GM12873 (cell line): ENCODE measurements around the gene OPTN.

Source experiments
- CTCF ChIP-seq: IDR thresholded peaks from 2 replicates; pipeline ENCODE4 v1.5.1; 2012; ENCODE audit warnings: low read depth, mild to moderate bottlenecking, moderate library complexity, low read length, control low read depth; ENCODE audit not compliant: insufficient read depth; ENCODE audit errors: missing control alignments

The OPTN gene

GRCh38 chr10:13080643-13081042, 19.3 kb upstream of the OPTN start:
- no peak for TF ChIP-seq CTCF

GRCh38 chr10:13086056-13086455, 13.9 kb upstream of the OPTN start:
- no peak for TF ChIP-seq CTCF

DNA sequence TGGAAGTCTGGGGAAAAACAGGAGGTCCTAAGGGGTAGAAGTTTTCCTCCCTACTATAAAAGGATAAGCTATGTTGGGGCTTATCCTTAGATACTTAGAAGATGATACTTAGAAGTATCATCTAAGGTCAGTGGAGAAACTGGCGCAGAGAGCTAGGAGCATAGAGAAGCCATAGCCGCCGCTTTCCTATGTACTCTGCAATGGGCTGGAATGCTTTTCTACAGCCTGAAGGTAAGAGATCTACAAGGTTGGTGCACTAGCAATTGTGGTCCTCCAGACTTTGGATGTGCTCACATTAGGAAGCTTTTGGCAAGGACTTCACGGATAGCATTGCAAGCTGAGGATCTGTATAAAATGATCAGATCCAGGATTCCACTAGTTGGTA, 12.4 kb upstream of the OPTN start:
- TF ChIP-seq CTCF: no peak

- no peak for TF ChIP-seq CTCF
These were observed 11.9 kb upstream of the OPTN start for GRCh38 chr10:13087986-13088618.

- no peak for TF ChIP-seq CTCF
These were observed 10.6 kb upstream of the OPTN start for GRCh38 chr10:13089345-13089744.

GRCh38 chr10:13090289-13090688, 9.7 kb upstream of the OPTN start:
- no peak for TF ChIP-seq CTCF

GRCh38 chr10:13091801-13092200, 8.2 kb upstream of the OPTN start:
- no peak for TF ChIP-seq CTCF
